IPS-18c (cell line): ENCODE results near the gene STEEP1.
"Not testable (repeated sequence)": the region's sequence is repeated elsewhere in the genome, so short reads cannot be mapped to it uniquely, and the experiment has no call there.

ENCODE experiments used
- H3K4me3 ChIP-seq: 2 replicates; pipeline ENCODE4 v1.7.0; 2013; ENCODE audit warnings: low read depth, mild to moderate bottlenecking, low read length, moderate library complexity; ENCODE audit not compliant: insufficient read depth
- H3K9me3 ChIP-seq: one replicate; pipeline ENCODE4 v1.6.1; 2013; ENCODE audit warnings: mild to moderate bottlenecking, low read length, moderate library complexity; ENCODE audit not compliant: control insufficient read depth, insufficient read depth

The STEEP1 gene

DNA sequence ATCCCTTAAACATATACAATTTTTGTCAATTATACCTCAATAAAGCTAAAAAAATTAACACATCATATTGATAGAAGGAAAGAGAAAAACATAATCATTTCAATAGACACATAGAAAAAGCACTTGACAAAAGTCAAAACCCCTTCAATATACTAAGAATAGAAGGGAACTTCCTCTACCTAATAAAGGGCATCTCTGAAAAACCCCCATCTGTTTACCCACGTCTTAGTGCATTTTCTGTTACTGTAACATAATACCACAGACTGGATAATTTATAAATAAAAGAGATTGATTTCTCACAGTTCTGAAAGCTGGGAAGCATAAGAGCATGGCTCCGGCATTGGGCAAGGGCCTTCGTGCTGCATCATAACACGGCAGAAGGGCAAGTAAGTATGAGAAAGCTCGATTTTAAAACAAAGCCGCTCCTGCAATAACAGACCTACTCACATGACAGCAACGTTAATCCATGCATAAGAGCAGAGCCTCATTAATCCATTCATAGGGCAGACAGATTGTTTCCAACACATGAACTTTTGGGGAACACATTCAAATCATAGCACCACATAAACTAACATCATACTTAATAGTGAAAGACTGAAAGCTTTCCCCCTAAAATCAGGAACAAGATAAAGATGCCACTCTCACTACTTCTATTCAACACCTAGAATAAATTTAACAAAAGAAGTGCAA is 15.7 kb downstream of the STEEP1 start:
- H3K4me3 ChIP-seq: no peak overlapping the region
- H3K9me3 ChIP-seq: peaks cover 6% of the 10 kb centered on the region

DNA sequence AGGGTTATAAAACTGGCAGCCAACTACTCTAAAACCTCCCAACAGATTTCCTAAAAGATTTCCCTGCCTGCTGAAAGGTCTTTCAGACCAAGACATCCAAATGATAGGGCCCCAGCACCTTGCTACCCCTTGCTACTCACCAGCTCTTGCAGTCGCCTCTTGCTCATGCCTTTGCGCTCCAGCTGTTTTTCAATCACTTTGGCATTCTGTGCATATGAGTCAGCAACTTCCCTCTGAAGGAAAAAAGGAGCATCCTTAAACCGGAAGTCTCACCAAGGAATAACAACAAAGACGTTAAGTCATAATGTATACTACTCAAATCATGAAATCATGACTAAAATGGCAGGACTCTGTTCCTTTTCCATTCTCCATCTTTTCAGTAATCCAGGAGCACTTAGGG is 24.0 kb downstream of the STEEP1 start:
- H3K4me3 ChIP-seq: no peak overlapping the region

DNA sequence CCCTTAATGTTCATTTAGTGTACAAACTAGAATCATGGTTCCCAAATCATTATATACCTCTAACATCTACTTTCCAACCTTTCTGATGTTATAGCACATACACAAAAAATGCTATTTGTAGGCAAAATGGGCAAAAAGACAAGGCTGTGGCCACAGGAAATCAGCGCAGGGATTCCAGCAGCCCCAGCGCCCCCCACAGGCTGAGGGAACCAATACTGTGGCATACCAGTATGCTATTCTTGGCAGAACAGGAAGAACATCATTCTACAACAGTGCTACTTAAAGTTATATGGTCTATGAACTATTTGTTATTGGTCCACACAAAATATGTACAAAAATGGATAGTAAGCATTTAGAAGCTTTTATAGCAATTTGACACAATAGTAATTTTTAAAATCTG is 25.3 kb downstream of the STEEP1 start:
- H3K4me3 ChIP-seq: no peak overlapping the region
- H3K9me3 ChIP-seq: peaks cover 2% of the 10 kb centered on the region

More for the DNA sequence above, 24.0 kb downstream of the STEEP1 start:
- H3K9me3 ChIP-seq: peaks cover 4% of the 10 kb centered on the region

DNA sequence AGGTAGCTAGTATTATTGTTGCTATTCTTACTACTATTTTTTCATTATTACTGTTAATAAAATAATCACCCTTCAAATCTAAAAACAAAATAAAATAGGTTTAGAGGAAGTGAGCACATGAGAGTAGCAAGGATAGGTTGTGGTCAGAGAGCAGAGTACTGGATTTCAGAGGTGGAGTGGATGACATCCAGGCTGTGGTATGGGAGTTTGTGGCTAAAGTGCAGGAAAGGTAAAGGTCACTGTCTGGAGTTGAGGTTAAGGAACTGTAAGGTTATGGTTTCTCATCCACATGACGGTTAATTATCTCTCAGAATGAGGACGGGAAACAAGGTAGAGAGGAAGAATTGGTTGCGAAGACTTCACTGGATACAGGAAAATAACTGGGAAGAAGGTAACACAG is 27.7 kb downstream of the STEEP1 start:
- H3K9me3 ChIP-seq: no peaks in the 10 kb centered on the region
- no peak overlapping the region for H3K4me3 ChIP-seq

DNA sequence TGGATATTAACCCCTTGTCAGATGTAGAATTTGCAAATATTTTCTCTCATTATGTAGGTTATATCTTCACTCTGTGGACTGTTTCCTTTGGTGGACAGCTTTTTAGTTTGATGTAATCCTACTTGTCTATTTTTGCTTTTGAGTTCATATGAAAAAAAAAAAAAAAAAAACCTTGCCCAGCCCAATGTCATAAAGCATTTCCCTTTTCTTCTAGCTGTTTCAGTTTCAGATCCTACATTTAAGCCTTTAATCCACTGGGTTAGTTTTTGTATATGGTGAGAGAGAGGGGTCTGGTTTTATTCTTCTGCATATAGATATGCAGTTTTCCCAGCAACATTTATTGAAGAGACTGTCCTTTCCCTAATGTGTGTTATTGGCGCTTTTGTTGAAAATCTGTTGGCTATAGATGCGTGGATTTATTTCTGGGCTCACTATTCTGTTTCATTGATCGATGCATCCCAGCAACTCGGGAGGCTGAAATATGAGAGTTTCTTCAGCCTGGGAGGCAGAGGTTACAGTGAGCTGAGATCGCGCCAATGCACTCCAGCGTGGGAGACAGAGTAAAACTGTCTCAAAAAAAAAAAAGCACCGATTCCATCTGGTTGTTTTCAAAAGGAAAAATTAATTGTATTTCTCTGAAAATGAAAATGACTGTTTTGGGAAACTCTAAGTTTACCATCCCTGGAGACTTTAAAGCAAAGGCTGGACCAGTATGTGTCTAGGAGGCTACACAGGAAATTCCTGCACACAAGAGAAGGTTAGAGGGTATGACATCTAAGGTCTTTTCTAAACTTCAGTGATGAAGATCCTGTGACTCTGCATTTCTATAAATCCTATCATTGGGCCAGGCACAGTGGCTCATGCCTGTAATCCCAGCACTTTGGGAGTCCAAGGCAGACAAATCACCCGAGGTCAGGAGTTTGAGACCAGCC is 35.6 kb downstream of the STEEP1 start:
- Histone ChIP-seq H3K9me3 (peaks cover 4% of the 10 kb centered on the region), H3K4me3 (no peak overlapping the region)

DNA sequence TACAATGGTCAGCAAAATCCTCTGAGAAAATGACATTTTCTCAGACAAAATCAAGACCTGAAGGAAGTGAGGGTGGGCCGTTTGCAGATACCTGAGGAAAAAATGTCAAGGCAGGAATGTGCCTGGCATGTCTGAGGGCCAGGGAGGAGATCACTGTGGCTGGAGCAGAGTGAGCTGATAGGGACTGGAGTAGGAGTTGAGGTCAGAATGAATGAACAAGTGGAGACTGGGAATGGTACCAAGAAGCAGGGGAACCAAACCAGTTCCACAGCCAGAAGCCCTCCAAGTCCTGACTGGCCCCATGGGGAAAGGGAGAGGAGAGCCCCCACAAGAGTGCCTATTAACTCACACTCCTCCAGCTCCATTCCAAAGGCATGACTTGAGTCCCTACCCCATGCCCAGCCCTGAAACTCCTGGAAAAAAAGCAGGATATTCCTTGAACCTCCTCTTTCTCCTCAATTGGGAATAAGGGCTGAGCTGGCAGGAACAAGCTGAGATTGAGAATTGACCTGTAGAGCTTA is 41.5 kb downstream of the STEEP1 start:
- H3K4me3 ChIP-seq: no peak overlapping the region
- H3K9me3 ChIP-seq: peaks cover 2% of the 10 kb centered on the region

DNA sequence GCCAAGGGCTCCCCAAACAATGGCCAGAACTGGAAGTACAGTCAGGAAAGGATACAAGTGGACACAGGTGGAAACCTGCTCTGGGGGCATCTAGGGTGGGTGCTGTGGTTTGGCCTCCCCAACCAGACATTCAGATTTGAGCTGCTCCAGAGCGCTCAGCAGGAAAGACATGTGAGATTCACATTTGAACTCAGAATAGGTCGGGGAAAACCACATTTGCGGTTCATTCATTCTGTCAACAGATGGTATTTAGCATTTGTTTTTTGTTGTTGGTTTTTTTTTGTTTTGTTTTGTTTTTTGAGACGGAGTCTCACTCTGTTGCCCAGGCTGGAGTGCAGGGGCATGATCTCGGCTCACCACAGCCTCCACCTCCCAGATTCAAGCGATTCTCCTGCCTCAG is 44.0 kb downstream of the STEEP1 start:
- Histone ChIP-seq H3K4me3 (no peak overlapping the region), H3K9me3 (no peaks in the 10 kb centered on the region)

DNA sequence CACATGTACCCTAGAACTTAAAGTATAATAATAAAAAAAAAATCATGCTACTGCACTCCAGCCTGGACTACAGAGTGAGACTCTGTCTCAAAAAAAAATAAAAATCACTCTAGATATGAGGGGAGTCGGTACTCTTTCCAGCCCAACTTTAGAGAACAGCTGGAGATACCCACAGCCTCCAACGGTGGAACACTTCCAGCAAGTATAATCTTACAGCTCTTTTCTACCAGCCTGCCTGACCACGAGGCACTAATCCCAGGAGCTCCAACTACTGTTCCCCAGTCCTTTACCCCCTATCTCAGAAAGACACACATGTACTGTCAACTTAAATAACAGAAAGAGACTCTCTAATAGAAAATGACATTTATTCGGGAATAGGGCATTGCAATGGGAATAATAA is 46.8 kb downstream of the STEEP1 start:
- H3K4me3 ChIP-seq: no peak overlapping the region
- H3K9me3 ChIP-seq: peaks cover 5% of the 10 kb centered on the region

DNA sequence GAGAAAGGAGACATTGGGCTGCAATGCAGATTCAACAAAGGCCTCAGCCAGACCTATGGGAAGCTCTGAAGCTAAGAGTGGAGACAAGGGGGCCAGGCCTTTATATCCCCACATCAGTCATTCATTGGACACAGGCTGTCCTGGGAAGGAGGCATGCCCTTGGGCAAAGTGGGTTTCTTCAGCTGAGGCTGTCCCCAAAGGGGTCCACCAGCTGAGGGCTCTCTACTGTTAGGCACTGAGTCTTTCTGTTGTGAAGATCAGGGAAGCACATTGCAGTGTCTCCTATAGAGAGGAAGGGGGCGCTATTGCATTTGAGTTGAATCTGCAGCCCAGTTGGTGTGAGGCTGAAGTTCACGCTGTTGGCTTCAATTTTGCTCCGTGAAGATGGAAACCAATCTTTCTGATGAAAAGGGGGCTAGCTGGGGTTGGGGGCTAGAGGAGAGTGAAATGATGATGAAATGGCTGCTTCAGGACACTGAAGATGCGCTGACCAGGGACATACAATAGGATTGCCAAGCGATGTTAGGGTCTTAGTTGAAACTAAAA is 49.0 kb downstream of the STEEP1 start:
- Histone ChIP-seq H3K9me3 (peaks cover 7% of the 10 kb centered on the region), H3K4me3 (no peak overlapping the region)

DNA sequence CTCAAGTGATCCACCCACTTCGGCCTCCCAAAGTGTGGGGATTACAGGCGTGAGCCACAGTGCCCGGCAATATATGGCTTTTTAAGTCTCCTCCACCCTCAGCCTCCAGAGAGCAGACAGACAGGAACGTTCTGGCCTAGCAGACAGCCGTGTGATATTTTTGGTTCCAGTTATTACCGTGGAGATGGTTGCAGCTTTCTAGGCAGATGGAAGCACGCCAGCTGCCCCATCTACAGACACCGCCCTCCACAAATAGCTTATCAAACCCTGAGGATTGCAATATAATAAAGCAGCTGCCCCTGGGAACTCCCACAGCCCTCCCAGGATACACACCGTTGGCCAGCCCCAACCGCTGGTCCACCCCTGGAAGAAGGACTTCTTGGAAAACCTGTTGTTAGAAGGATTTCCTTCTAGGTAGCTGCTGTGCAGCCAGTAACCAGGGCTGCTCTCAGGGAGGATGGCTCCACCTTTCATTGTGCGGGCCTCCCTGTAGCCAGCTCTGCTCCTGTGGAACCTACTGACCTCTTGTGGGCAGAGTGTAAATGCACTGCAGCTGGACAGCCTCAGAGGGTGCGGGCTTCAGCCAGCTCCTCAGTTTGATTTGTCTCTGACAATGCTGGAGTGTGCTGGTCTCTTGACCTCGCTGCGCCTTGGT is 52.9 kb downstream of the STEEP1 start:
- Histone ChIP-seq H3K4me3 (no peak overlapping the region), H3K9me3 (peaks cover 7% of the 10 kb centered on the region)

DNA sequence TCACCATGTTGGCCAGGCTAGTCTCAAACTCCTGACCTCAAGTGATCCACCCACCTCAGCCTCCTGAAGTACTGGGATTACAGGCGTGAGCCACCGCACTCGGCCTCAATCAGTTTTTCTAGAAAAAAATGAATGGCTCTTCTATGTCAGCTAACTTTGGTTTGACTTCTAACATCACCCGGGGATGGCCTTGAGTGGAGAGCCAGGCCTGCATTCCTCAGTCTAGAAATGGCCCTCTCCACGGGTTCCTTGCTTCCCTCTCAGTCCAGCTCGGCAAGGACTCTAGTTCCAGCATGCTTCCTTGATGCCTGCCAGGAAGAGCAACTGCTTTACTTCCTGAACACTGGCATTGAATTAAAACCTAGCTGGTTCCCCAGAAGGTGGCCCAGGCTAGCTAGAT is 58.0 kb downstream of the STEEP1 start:
- Histone ChIP-seq H3K4me3 (no peak overlapping the region), H3K9me3 (peaks cover 5% of the 10 kb centered on the region)

DNA sequence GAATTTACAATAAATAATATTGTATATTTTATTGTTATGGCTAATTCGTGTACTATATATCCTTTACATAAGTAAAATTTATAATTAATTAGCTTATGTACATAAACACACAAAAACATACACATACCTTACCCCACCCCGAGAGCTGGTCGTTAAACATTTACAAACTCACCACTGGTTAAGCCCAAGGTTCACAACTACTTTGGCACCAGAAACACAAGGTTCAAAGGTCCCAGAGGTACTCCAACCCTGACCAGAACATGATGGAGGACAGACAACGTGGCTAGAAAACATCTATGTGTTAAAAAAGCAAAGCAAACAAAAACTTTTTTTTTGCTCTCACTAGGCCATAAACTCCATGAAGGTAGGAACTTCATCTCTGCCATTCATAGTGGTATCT is 59.3 kb downstream of the STEEP1 start:
- peaks cover 4% of the 10 kb centered on the region for H3K9me3 ChIP-seq
- no peak overlapping the region for H3K4me3 ChIP-seq

DNA sequence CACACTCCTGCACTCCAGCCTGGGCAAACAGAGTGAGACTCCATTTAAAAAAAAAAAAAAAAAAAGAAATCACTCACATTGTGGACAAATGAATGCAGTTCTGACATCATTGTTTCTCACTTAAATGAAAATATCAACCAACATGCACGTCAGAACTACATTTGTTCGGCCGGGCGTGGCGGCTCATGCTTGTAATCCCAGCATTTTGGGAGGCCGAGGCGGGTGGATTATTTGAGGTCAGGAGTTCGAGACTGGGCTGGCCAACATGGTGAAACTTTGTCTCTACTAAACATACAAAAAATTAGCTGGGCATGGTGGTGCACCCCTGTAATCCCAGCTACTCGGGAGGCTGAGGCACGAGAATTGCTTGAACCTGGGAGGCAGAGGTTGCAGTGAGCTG is 60.1 kb downstream of the STEEP1 start:
- not testable (repeated sequence) for H3K4me3 ChIP-seq, H3K9me3 ChIP-seq

DNA sequence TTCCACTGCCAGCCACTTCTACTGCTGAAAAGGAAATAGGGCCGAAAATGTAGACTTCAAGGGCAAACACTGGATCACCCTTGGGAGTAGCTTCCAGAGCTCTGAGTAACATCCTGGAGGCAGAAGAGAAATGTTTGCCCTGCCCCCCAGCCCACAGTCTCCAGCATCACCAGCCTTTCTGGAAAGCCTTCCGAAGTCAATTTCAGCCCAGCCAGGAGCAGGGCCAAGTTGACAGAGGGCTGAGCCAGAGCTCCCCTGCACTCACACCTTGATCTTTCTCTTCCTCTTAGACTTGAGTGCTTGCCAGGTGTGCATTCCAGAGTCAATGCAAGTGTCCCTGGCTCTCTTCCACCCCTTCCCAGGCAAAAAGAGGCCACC is 61.7 kb downstream of the STEEP1 start:
- Histone ChIP-seq H3K9me3 (peaks cover 9% of the 10 kb centered on the region), H3K4me3 (no peak overlapping the region)

DNA sequence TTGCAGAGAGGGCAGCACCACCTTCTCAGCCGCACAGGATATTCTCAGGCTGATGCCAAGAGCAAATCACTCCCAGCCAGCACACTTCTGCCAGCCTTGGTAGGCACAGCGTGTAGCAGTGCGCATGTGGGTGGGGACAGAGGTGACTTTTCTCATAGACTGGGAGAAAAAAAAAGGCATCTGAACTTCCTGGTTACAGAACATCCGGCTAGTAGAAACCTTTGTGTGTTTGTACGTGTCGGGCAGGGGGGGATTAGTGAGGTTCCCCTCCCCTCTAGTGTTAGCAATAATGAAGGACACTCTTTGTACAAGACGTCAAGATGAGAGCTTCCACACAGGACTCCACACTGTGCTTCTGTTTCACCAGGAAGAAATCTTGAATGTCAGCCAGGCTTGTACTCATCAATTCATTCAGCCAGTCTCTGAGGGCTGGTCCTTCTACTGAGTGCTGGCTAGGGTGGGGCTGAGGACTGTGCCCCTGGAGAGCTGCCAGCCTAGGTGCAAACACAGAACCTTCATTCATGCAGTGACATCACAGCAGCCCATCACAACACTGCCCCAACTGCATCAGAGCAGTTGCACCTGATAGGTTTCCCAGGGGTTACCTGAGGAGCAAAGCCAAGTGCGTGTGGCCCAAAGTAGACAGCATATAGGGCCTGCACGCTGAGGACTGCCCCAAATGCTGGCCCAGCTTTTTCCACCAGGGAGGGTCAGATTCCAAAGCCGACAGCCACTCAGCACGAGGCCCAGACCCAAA is 62.3 kb downstream of the STEEP1 start:
- H3K4me3 ChIP-seq: no peak overlapping the region

DNA sequence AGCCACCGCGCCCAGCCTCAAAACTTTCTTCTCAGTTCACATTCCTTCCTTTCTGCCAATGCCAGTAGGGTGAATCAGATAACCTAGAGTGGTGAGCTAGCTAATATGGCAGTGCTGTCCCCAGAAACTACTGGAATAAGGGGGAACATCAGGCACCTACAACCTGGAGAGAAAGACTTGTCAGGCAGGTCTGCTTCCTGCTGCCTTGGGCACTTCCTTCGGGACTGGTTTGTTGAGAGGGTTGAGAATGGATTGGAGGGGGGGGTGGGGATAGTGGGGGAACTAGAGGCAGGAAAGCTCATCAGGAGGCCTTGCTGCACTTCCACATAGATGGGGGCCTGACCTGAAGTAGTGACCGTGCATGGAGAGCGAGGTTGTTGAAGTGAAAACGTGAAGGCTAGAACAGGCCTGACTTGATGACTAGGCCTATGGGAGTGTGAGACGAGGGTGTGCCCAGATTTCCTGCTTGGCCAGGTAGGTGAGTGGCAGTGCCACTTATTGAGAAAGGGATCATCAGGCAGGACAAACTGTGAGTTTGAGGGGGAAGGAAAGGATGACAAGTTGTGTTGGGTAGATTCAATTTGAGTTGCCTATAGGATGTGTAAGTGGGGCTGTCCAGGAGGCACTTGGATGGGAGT is 63.6 kb downstream of the STEEP1 start:
- H3K4me3 ChIP-seq: no peak overlapping the region
- peaks cover 9% of the 10 kb centered on the region for H3K9me3 ChIP-seq

More for the DNA sequence above, 62.3 kb downstream of the STEEP1 start:
- peaks cover 9% of the 10 kb centered on the region for H3K9me3 ChIP-seq
